Chondrocyte (in vitro differentiated cells): ENCODE measurements around the gene HAPSTR1. TPM values are rescaled to one million over a fixed set of nuclear protein-coding genes. Genes with fewer than 3 reads are reported as not detected.
"Not testable (repeated sequence)": the region's sequence is repeated elsewhere in the genome, so short reads cannot be mapped to it uniquely, and the experiment has no call there.

ENCODE experiments used
- DNase-seq: peaks from one replicate; pipeline ENCODE4 v3.0.0; 2021; ENCODE audit warnings: mixed read lengths, low spot score
- H3K27ac Mint-ChIP-seq: one replicate; pipeline ENCODE4 v1.8.0; 2021; ENCODE audit warnings: mild to moderate bottlenecking, moderate library complexity, mixed read lengths; ENCODE audit not compliant: unreplicated experiment
- H3K27me3 Mint-ChIP-seq: 2 replicates; pipeline ENCODE4 v1.8.0; 2021; ENCODE audit warnings: low read depth, mixed read lengths
- H3K36me3 Mint-ChIP-seq: 2 replicates; pipeline ENCODE4 v1.8.0; 2021; ENCODE audit warnings: low read depth, mixed read lengths
- H3K4me1 Mint-ChIP-seq: 2 replicates; pipeline ENCODE4 v1.8.0; 2021; ENCODE audit warnings: low read depth, mild to moderate bottlenecking, mixed read lengths
- H3K4me3 Mint-ChIP-seq: one replicate; pipeline ENCODE4 v1.8.0; 2021; ENCODE audit warnings: mild to moderate bottlenecking, moderate library complexity, mixed read lengths; ENCODE audit not compliant: unreplicated experiment
- H3K9me3 Mint-ChIP-seq: 2 replicates; pipeline ENCODE4 v1.8.0; 2021; ENCODE audit warnings: low read depth, mixed read lengths
- CTCF ChIP-seq: fragments of 200-600 bp; sonication (generic); IDR thresholded peaks from 2 replicates; pipeline ENCODE4 v1.5.0; 2021; ENCODE audit warnings: antibody characterized with exemption, mild to moderate bottlenecking, moderate library complexity
- total RNA-seq: library from RNA; stranded (reverse); gene quantifications from 3 replicates; pipeline ENCODE4 v1.2.1, GENCODE V29; 2021

HAPSTR1 gene
- total RNA-seq, 1 donor from 2014 or later: 82.5 TPM

DNA sequence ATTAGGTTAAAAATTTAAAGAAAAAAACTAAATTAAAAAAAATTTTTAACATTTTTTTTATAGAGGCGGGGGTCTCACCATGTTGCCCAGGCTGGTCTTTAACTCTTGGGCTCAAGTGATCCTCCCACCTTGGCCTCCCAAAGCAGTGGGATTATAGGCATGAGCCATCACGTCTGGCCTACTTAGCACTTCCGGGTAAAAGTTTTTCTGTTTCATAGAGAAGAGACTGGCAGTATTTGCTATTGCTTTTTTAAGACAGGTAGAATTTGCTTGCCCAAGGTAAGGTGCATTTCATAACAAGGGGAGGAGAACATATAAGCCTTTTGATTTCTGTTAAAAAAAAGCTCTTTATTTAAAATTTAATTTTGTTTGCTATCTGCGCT, 12.0 kb upstream of the HAPSTR1 start:
- Mint-ChIP-seq H3K27ac (no peak overlapping the region), H3K27me3 (no peaks in the 10 kb centered on the region), H3K9me3 (peaks cover 12% of the 10 kb centered on the region), H3K4me3 (no peak overlapping the region), H3K4me1 (peaks cover 30% of the 10 kb centered on the region), H3K36me3 (no peaks in the 10 kb centered on the region)
- no peak for TF ChIP-seq CTCF
- no peak for DNase-seq

- TF ChIP-seq CTCF: no peak
- no peak for DNase-seq
- H3K27ac Mint-ChIP-seq: peak overlapping the region; percentile 57
- no peaks in the 10 kb centered on the region for H3K36me3 Mint-ChIP-seq
- H3K4me1 Mint-ChIP-seq: peaks cover 22% of the 10 kb centered on the region
- H3K4me3 Mint-ChIP-seq: no peak overlapping the region
- H3K9me3 Mint-ChIP-seq: peaks cover 9% of the 10 kb centered on the region
- no peaks in the 10 kb centered on the region for H3K27me3 Mint-ChIP-seq
Measured at GRCh38 chr16:9081158-9081557, 10.3 kb upstream of the HAPSTR1 start.

- Mint-ChIP-seq H3K27me3 (no peaks in the 10 kb centered on the region), H3K4me1 (peaks cover 17% of the 10 kb centered on the region), H3K27ac (no peak overlapping the region), H3K36me3 (no peaks in the 10 kb centered on the region), H3K4me3 (no peak overlapping the region), H3K9me3 (peaks cover 9% of the 10 kb centered on the region)
- TF ChIP-seq CTCF: no peak
- no peak for DNase-seq
Measured at GRCh38 chr16:9081843-9082242, 9.6 kb upstream of the HAPSTR1 start.

GRCh38 chr16:9082422-9082821, 9.0 kb upstream of the HAPSTR1 start:
- peaks cover 12% of the 10 kb centered on the region for H3K4me1 Mint-ChIP-seq
- no peak overlapping the region for H3K27ac Mint-ChIP-seq
- peaks cover 9% of the 10 kb centered on the region for H3K9me3 Mint-ChIP-seq

GRCh38 chr16:9087733-9088132, 3.7 kb upstream of the HAPSTR1 start:
- H3K36me3 Mint-ChIP-seq, H3K4me3 Mint-ChIP-seq, H3K27me3 Mint-ChIP-seq, DNase-seq, H3K27ac Mint-ChIP-seq, H3K4me1 Mint-ChIP-seq, H3K9me3 Mint-ChIP-seq: not testable (repeated sequence)

More at GRCh38 chr16:9082422-9082821, 9.0 kb upstream of the HAPSTR1 start:
- TF ChIP-seq CTCF: no peak
- no peaks in the 10 kb centered on the region for H3K27me3 Mint-ChIP-seq
- no peak overlapping the region for H3K4me3 Mint-ChIP-seq
- DNase-seq: no peak
- no peaks in the 10 kb centered on the region for H3K36me3 Mint-ChIP-seq

DNA sequence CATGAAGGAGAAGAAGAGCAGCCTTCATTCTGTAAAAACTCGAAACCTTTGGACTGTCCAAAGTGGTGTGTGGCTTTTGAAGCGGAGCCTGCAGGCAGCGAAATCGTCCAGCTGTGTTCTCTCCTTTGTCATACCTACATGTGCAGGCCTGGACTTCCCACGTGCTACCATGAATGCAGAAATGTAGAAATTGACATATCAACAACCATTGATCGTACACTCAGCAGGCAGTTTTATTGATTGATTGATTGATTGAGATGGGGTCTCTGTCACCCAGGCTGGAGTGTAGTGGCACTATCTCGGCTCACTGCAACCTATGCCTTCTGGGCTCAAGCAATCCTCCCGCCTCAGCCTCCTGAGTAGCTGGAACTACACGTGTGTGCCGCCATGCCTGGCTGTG, 2.6 kb upstream of the HAPSTR1 start:
- Mint-ChIP-seq H3K27ac (no peak overlapping the region), H3K36me3 (peaks cover 11% of the 10 kb centered on the region), H3K27me3 (no peaks in the 10 kb centered on the region), H3K4me3 (no peak overlapping the region), H3K9me3 (no peaks in the 10 kb centered on the region), H3K4me1 (peaks cover 12% of the 10 kb centered on the region)
- no peak for DNase-seq
- no peak for TF ChIP-seq CTCF
